Measurements from ENCODE around the gene TRIM27. TPM values are rescaled to one million over a fixed set of nuclear protein-coding genes. Genes with fewer than 3 reads are reported as not detected.

Gene TRIM27
- total and polyA plus RNA-seq, 4 donors: 19.6 to 63.3 (median 32.5) TPM

DNA sequence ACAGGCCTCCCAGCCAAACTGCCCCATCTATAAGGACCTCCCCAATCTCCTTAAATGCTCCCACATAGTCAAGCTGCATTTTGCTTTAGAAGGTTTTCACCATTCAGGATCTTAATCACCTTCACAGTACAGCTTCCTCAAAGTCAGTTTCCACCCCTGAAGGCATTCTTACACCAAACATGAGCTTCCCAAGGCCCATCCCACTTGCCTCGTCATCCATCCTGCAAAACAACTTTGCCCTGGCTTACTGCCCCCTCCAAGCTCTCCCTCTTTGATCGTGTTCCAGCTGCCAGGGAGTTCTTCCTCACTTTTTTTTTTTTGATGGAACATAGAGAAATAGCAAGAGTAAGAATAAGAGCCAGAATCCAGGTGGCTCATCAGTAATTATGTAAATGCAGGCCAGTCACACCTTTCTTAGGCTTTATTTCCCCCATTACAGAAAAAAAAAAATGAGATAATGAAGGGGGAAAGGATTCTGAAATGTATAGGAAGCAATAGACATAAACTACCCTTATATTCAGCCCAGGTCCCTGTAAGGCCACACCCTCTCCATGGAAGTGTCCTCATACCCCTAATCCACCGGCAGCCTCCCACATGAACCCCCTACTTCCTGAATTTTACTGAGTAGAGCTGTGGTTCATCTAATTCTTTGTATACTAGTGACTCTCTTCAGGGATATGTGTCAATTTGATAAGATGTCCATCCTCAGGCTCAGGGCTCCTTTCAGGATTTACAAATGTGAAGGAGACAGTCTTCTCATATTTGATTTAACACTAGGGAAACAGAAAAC is 12.7 kb downstream of the TRIM27 start:
- Histone ChIP-seq H3K4me1 (ENCODE audit: control insufficient read depth in 4 of 4, insufficient read depth in 4 of 4, low read length in 3 of 4) (peaks cover 0 to 6% (median 4%) of the 10 kb centered on the region in 4 donors), H3K27me3 (ENCODE audit: control insufficient read depth in 4 of 4, insufficient read depth in 4 of 4, low read length in 3 of 4) (no peaks in the 10 kb centered on the region), H3K36me3 (ENCODE audit: control insufficient read depth in 4 of 4, insufficient read depth in 3 of 4, low read depth in 1 of 4, low read length in 3 of 4) (peaks cover 15 to 70% (median 59%) of the 10 kb centered on the region in 4 donors), H3K9me3 (ENCODE audit: control insufficient read depth in 4 of 4, low read length in 3 of 4) (no peaks in the 10 kb centered on the region), H3K4me3 (ENCODE audit: low read depth in 1 of 3, low read length in 3 of 3) (no peak overlapping the region), H3K9ac (ENCODE audit: low read depth in 1 of 2, low read length in 2 of 2) (no peak overlapping the region), H3K27ac (ENCODE audit: low read depth in 1 of 2, low read length in 2 of 2) (no peak overlapping the region)
- no peak for DNase-seq (ENCODE audit: low spot score)
- WGBS: 82% methylated on average over 3 of the region's 3 CpGs
- no peak for TF ChIP-seq CTCF (IDR thresholded peaks at IDR 0.05; ENCODE audit: low read depth, low read length, missing input control)
- no peak for TF ChIP-seq RXRA (IDR thresholded peaks at IDR 0.05)
- TF ChIP-seq ATF3 (IDR thresholded peaks at IDR 0.05): no peak
- TF ChIP-seq YY1 (IDR thresholded peaks at IDR 0.05): no peak
- no peak for TF ChIP-seq ZBTB33 (IDR thresholded peaks at IDR 0.05)
- no peak for TF ChIP-seq GABPA (IDR thresholded peaks at IDR 0.05 in 1 of 2, conservative IDR thresholded peaks at IDR 0.05 in 1 of 2)
- TF ChIP-seq HNF4G (IDR thresholded peaks at IDR 0.05): no peak
- no peak for TF ChIP-seq NR2F2 (IDR thresholded peaks at IDR 0.05)
- no peak for TF ChIP-seq EGR1 (IDR thresholded peaks at IDR 0.05; ENCODE audit: low read depth in 2 of 2)
- no peak for TF ChIP-seq FOXA2 (IDR thresholded peaks at IDR 0.05)
- TF ChIP-seq, protein P1, sequence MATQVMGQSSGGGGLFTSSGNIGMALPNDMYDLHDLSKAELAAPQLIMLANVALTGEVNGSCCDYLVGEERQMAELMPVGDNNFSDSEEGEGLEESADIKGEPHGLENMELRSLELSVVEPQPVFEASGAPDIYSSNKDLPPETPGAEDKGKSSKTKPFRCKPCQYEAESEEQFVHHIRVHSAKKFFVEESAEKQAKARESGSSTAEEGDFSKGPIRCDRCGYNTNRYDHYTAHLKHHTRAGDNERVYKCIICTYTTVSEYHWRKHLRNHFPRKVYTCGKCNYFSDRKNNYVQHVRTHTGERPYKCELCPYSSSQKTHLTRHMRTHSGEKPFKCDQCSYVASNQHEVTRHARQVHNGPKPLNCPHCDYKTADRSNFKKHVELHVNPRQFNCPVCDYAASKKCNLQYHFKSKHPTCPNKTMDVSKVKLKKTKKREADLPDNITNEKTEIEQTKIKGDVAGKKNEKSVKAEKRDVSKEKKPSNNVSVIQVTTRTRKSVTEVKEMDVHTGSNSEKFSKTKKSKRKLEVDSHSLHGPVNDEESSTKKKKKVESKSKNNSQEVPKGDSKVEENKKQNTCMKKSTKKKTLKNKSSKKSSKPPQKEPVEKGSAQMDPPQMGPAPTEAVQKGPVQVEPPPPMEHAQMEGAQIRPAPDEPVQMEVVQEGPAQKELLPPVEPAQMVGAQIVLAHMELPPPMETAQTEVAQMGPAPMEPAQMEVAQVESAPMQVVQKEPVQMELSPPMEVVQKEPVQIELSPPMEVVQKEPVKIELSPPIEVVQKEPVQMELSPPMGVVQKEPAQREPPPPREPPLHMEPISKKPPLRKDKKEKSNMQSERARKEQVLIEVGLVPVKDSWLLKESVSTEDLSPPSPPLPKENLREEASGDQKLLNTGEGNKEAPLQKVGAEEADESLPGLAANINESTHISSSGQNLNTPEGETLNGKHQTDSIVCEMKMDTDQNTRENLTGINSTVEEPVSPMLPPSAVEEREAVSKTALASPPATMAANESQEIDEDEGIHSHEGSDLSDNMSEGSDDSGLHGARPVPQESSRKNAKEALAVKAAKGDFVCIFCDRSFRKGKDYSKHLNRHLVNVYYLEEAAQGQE (IDR thresholded peaks at IDR 0.05): no peak
- no peak for TF ChIP-seq RAD21 (IDR thresholded peaks at IDR 0.05)
- no peak for TF ChIP-seq SP1 (IDR thresholded peaks at IDR 0.05)
- TF ChIP-seq MAX (IDR thresholded peaks at IDR 0.05): no peak
- TF ChIP-seq TAF1 (conservative IDR thresholded peaks at IDR 0.05): no peak
- no peak for TF ChIP-seq HNF4A (conservative IDR thresholded peaks at IDR 0.05)
- no peak for TF ChIP-seq JUND (IDR thresholded peaks at IDR 0.05)
- no peak for TF ChIP-seq FOXA1 (IDR thresholded peaks at IDR 0.05)
